Smooth muscle cell (in vitro differentiated cells): Measurements from ENCODE around the gene PXYLP1. TPM values are rescaled to one million over a fixed set of nuclear protein-coding genes. Genes with fewer than 3 reads are reported as not detected.

Experiments used
- DNase-seq: peaks from one replicate; lab custom pipeline; 2025; ENCODE audit not compliant: unreplicated experiment; lab: John Stamatoyannopoulos, UW
- H2AFZ ChIP-seq: fragments of 200-600 bp; sonication (generic); 2 replicates; pipeline ENCODE4 v1.6.0; 2016; ENCODE audit warnings: antibody characterized with exemption, low read depth, mild to moderate bottlenecking
- H3F3A ChIP-seq: fragments of 200-600 bp; sonication (generic); 2 replicates; pipeline ENCODE4 v1.6.0; 2017; ENCODE audit warnings: antibody characterized with exemption, low read depth
- H3K27ac ChIP-seq: fragments of 200-600 bp; sonication (generic); 2 replicates; pipeline ENCODE4 v1.5.1; 2016; ENCODE audit warnings: low read depth, mild to moderate bottlenecking
- H3K27me3 ChIP-seq: fragments of 200-600 bp; sonication (generic); 2 replicates; pipeline ENCODE4 v1.6.1; 2016; ENCODE audit warnings: low read depth, mild to moderate bottlenecking
- H3K36me3 ChIP-seq: fragments of 200-600 bp; sonication (generic); 2 replicates; pipeline ENCODE4 v1.5.1; 2016; ENCODE audit warnings: low read depth
- H3K4me1 ChIP-seq: fragments of 200-600 bp; sonication (generic); 2 replicates; pipeline ENCODE4 v1.5.1; 2016; ENCODE audit warnings: low read depth
- H3K4me2 ChIP-seq: fragments of 200-600 bp; sonication (generic); 2 replicates; pipeline ENCODE4 v1.6.0; 2016; ENCODE audit warnings: mild to moderate bottlenecking
- H3K4me3 ChIP-seq: fragments of 200-600 bp; sonication (generic); 2 replicates; pipeline ENCODE4 v1.5.1; 2016; ENCODE audit warnings: mild to moderate bottlenecking
- H3K79me2 ChIP-seq: fragments of 200-600 bp; sonication (generic); 2 replicates; pipeline ENCODE4 v1.6.0; 2016; ENCODE audit warnings: low read depth, mild to moderate bottlenecking
- H3K9ac ChIP-seq: fragments of 200-600 bp; sonication (generic); 2 replicates; pipeline ENCODE4 v1.6.0; 2016; ENCODE audit warnings: low read depth
- H3K9me3 ChIP-seq: fragments of 200-600 bp; sonication (generic); replicated peaks from 2 replicates; pipeline ENCODE4 v1.5.1; 2016; ENCODE audit warnings: low read depth
- H4K20me1 ChIP-seq: fragments of 200-600 bp; sonication (generic); 2 replicates; pipeline ENCODE4 v1.6.0; 2016; ENCODE audit warnings: low read depth
- WGBS: methylation state at CpG from one replicate; pipeline ENCODE4 v1.1.7; 2016; ENCODE audit warnings: low lambda C conversion rate; 5-methylcytosine and 5-hydroxymethylcytosine counted together
- polyA plus RNA-seq: library from polyadenylated mRNA; unstranded; fragments of >200 nt; fragmentation: Nextera tagmentation; extraction: Ambion mirVana; gene quantifications from 2 replicates; pipeline ENCODE4 v1.2.1, GENCODE V29; 2016
- total RNA-seq: library from RNA; depleted of rRNA; stranded (reverse); fragments of >200 nt; gene quantifications from 2 replicates; pipeline ENCODE4 v1.2.3, GENCODE V29; 2014
- TF ChIP-seq, protein P1 (sequence below): fragments of 200-600 bp; sonication (generic); IDR thresholded peaks from 2 replicates; pipeline ENCODE4 v1.5.1; 2017; ENCODE audit warnings: borderline replicate concordance, mild to moderate bottlenecking, antibody characterized with exemption; ENCODE audit not compliant: insufficient read depth, poor library complexity, severe bottlenecking

The PXYLP1 gene
- total and polyA plus RNA-seq, 2 experiments from 2014 or later = 3.3 to 5.6 TPM

DNA sequence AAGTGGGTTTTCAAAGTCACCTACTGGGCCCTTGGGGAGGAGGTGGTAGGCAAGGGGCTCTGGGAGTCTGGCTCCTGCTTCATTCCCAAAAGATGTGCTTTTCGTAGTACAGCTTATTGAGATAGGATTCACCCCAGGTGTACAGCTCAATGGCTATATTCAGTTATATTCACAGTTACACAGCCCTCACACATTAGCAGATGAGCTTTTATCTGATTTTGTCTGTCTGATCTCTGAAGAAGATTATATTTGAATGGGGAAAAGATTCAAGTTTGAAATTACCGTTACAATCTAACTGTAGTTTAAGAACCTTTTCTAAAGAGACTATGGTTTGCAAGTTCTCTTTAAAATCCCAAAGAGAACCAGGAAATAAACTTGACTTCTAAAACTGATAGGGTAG, 27.3 kb downstream of the PXYLP1 start:
- no peaks in the 10 kb centered on the region for H3K27me3 ChIP-seq
- no peak overlapping the region for H3K4me3 ChIP-seq
- WGBS = 76% methylated on average over 2 of the region's 2 CpGs
- H2AFZ ChIP-seq = no peak overlapping the region
- H3K4me2 ChIP-seq = no peak overlapping the region
- H3K9me3 ChIP-seq = no peaks in the 10 kb centered on the region
- no peaks in the 10 kb centered on the region for H3K79me2 ChIP-seq
- H3K27ac ChIP-seq = no peak overlapping the region
- H4K20me1 ChIP-seq = no peaks in the 10 kb centered on the region
- H3F3A ChIP-seq = no peaks in the 10 kb centered on the region
- DNase-seq = no peak
- no peak overlapping the region for H3K9ac ChIP-seq
- peaks cover 18% of the 10 kb centered on the region for H3K4me1 ChIP-seq
- no peaks in the 10 kb centered on the region for H3K36me3 ChIP-seq
- TF ChIP-seq, protein P1, sequence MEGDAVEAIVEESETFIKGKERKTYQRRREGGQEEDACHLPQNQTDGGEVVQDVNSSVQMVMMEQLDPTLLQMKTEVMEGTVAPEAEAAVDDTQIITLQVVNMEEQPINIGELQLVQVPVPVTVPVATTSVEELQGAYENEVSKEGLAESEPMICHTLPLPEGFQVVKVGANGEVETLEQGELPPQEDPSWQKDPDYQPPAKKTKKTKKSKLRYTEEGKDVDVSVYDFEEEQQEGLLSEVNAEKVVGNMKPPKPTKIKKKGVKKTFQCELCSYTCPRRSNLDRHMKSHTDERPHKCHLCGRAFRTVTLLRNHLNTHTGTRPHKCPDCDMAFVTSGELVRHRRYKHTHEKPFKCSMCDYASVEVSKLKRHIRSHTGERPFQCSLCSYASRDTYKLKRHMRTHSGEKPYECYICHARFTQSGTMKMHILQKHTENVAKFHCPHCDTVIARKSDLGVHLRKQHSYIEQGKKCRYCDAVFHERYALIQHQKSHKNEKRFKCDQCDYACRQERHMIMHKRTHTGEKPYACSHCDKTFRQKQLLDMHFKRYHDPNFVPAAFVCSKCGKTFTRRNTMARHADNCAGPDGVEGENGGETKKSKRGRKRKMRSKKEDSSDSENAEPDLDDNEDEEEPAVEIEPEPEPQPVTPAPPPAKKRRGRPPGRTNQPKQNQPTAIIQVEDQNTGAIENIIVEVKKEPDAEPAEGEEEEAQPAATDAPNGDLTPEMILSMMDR = no peak

GRCh38 chr3:141259821-141260629, 28.4 kb downstream of the PXYLP1 start:
- 86% methylated on average over 15 of the region's 15 CpGs for WGBS
- TF ChIP-seq, protein P1 = no peak
- peaks cover 18% of the 10 kb centered on the region for H3K4me1 ChIP-seq

DNA sequence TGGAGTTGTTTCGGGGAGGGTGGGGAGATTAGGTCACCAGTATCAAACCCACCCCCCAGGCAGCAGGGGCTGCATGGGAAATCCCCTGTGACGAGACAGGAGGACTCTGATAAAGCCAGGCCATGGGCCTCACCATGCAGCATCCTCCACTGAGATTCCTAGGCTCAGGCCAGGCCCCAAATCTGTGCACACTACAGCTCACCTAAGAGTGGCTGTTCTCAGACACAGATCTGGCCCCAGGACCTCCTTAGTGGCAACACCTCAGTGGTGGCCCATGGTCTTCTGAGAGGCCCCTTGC, 29.0 kb downstream of the PXYLP1 start:
- Histone ChIP-seq H3K9me3 (no peaks in the 10 kb centered on the region), H3K4me3 (no peak overlapping the region), H3K4me2 (no peak overlapping the region), H3K79me2 (no peaks in the 10 kb centered on the region), H3K4me1 (peaks cover 18% of the 10 kb centered on the region), H3K27ac (no peak overlapping the region), H4K20me1 (no peaks in the 10 kb centered on the region), H3F3A (no peaks in the 10 kb centered on the region), H3K27me3 (no peaks in the 10 kb centered on the region), H3K36me3 (no peaks in the 10 kb centered on the region), H3K9ac (no peak overlapping the region), H2AFZ (no peak overlapping the region)
- DNase-seq = no peak
- TF ChIP-seq, protein P1 = no peak
- 77% methylated on average over 2 of the region's 2 CpGs for WGBS

More at GRCh38 chr3:141259821-141260629, 28.4 kb downstream of the PXYLP1 start:
- Histone ChIP-seq H3K9ac (no peak overlapping the region), H3K4me2 (no peak overlapping the region), H3K4me3 (no peak overlapping the region), H4K20me1 (no peaks in the 10 kb centered on the region), H3K9me3 (no peaks in the 10 kb centered on the region), H3K79me2 (no peaks in the 10 kb centered on the region), H3F3A (no peaks in the 10 kb centered on the region), H2AFZ (no peak overlapping the region), H3K36me3 (no peaks in the 10 kb centered on the region), H3K27ac (no peak overlapping the region), H3K27me3 (no peaks in the 10 kb centered on the region)
- DNase-seq = no peak
